SW480 (cell line): ENCODE data around the gene COMMD10.
A peak's percentile ranks its signal among the peaks of the same experiment; 100 is the strongest.

Experiments
- DNase-seq: peaks from one replicate; pipeline ENCODE4 v3.0.0-alpha.2; 2016; ENCODE audit warnings: low spot score

The COMMD10 gene

GRCh38 chr5:116216246-116216645 lies 131.4 kb downstream of the COMMD10 start:
- DNase-seq, result no peak

- no peak for DNase-seq
Observed at GRCh38 chr5:116225281-116225922, 140.6 kb downstream of the COMMD10 start.

- DNase-seq, result no peak
Observed at GRCh38 chr5:116229131-116229689, 144.4 kb downstream of the COMMD10 start.

- DNase-seq, result no peak
Observed at GRCh38 chr5:116231288-116231687, 146.5 kb downstream of the COMMD10 start.

GRCh38 chr5:116234681-116235080 lies 149.9 kb downstream of the COMMD10 start:
- DNase-seq, result no peak

- no peak for DNase-seq
Observed at GRCh38 chr5:116237917-116238500, 153.2 kb downstream of the COMMD10 start.

- no peak for DNase-seq
Observed at GRCh38 chr5:116242343-116242742, 157.5 kb downstream of the COMMD10 start.

GRCh38 chr5:116248432-116248831 lies 163.6 kb downstream of the COMMD10 start:
- no peak for DNase-seq

GRCh38 chr5:116249648-116250047 lies 164.8 kb downstream of the COMMD10 start:
- no peak for DNase-seq

GRCh38 chr5:116256717-116257116 lies 171.9 kb downstream of the COMMD10 start:
- DNase-seq, result no peak

GRCh38 chr5:116265471-116265870 lies 180.6 kb downstream of the COMMD10 start:
- DNase-seq, result no peak

- no peak for DNase-seq
Observed at GRCh38 chr5:116271446-116272025, 186.7 kb downstream of the COMMD10 start.

GRCh38 chr5:116272281-116272941 lies 187.6 kb downstream of the COMMD10 start:
- no peak for DNase-seq

GRCh38 chr5:116273448-116274242 lies 188.8 kb downstream of the COMMD10 start:
- peak; percentile 62 for DNase-seq

GRCh38 chr5:116274251-116274650 lies 189.4 kb downstream of the COMMD10 start:
- no peak for DNase-seq

- DNase-seq, result no peak
Observed at GRCh38 chr5:116275282-116275681, 190.5 kb downstream of the COMMD10 start.

GRCh38 chr5:116276952-116277351 lies 192.1 kb downstream of the COMMD10 start:
- DNase-seq, result no peak

GRCh38 chr5:116280149-116280803 lies 195.5 kb downstream of the COMMD10 start:
- no peak for DNase-seq

GRCh38 chr5:116281309-116281708 lies 196.5 kb downstream of the COMMD10 start:
- no peak for DNase-seq

GRCh38 chr5:116288524-116288923 lies 203.7 kb downstream of the COMMD10 start:
- no peak for DNase-seq

- no peak for DNase-seq
Observed at GRCh38 chr5:116289276-116289675, 204.5 kb downstream of the COMMD10 start.
